ENCODE data around the gene ZNF503.

Gene ZNF503

DNA sequence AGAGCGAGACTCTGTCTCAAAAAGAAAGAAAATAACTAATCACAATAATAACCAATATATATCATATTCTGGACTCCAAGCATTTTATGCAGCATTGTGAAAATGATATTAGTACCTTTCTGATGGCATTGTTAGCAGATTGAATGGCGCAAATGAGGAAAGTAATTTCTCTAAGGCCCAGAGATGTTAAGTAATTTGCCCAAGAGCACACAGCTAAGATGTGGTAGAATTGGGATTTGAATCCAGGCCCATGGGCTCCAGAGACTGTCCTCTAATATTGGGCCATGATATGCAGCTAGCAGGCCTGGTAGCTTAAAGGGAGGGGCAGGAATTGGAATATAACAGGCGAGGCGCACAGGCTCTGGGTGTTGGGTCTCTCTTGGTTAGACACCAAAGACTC is 44.1 kb downstream of the ZNF503 start:
- H3K79me1 ChIP-seq (ENCODE audit: low read depth, low read length) = no peaks in the 10 kb centered on the region
- no peak overlapping the region for H3K9ac ChIP-seq (ENCODE audit: low read depth, low read length, poor library complexity)
- H3K18ac ChIP-seq (ENCODE audit: low read length) = no peak overlapping the region
- no peak overlapping the region for H3K27ac ChIP-seq (replicated peaks; ENCODE audit: low read length)
- peaks cover 0 to 13% of the 10 kb centered on the region in 2 donors for H3K4me1 ChIP-seq (ENCODE audit: control insufficient read depth in 2 of 2, insufficient read depth in 1 of 2, low read depth in 1 of 2, low read length in 2 of 2)
- no peaks in the 10 kb centered on the region for H3K27me3 ChIP-seq (ENCODE audit: control insufficient read depth in 3 of 3, insufficient read depth in 3 of 3, low read depth in 1 of 3, low read length in 3 of 3)
- no peaks in the 10 kb centered on the region for H3K36me3 ChIP-seq (replicated peaks in 1 of 2; ENCODE audit: control insufficient read depth in 2 of 2, insufficient read depth in 2 of 2, low read length in 2 of 2)
- no peak overlapping the region for H3K23ac ChIP-seq (ENCODE audit: low read depth, low read length, poor library complexity)
- H2BK12ac ChIP-seq (ENCODE audit: low read length) = no peak overlapping the region
- H2AFZ ChIP-seq (ENCODE audit: low read length) = no peak overlapping the region
- H3K4ac ChIP-seq (ENCODE audit: low read length) = no peak overlapping the region
- no peak overlapping the region for H2AK5ac ChIP-seq (ENCODE audit: low read depth, low read length)
- no peak overlapping the region for H2BK120ac ChIP-seq (ENCODE audit: low read depth, low read length)
- no peak overlapping the region for H3K14ac ChIP-seq (ENCODE audit: low read length)
- H4K91ac ChIP-seq (ENCODE audit: low read depth, low read length, poor library complexity) = no peak overlapping the region
- no peak overlapping the region for H2BK5ac ChIP-seq (ENCODE audit: low read length)
- no peak overlapping the region for H3K4me2 ChIP-seq (ENCODE audit: insufficient read depth, low read length, poor library complexity, severe bottlenecking)
- no peak overlapping the region for H4K8ac ChIP-seq (ENCODE audit: low read depth, low read length)
- H3K9me3 ChIP-seq (replicated peaks in 1 of 2; ENCODE audit: control insufficient read depth in 2 of 2, insufficient read depth in 1 of 2, low read depth in 1 of 2, low read length in 2 of 2) = peaks cover 0 to 2% of the 10 kb centered on the region in 2 donors
- no peak overlapping the region for H3K4me3 ChIP-seq (ENCODE audit: low read length in 2 of 2)
- no CpG with 5 or more reads among the region's 4 CpGs for WGBS, 2 donors (ENCODE audit: extremely low coverage in 2 of 2, insufficient read length in 2 of 2, insufficient replicate concordance in 1 of 2)
- no peak for DNase-seq (ENCODE audit: low spot score)
- no peak overlapping the region for H2BK15ac ChIP-seq (ENCODE audit: low read length)

GRCh38 chr10:75356484-75356883 is 45.1 kb downstream of the ZNF503 start:
- Histone ChIP-seq H3K27ac (replicated peaks; ENCODE audit: low read length) (no peak overlapping the region), H3K4me1 (ENCODE audit: control insufficient read depth in 2 of 2, insufficient read depth in 1 of 2, low read depth in 1 of 2, low read length in 2 of 2) (peaks cover 0 to 13% of the 10 kb centered on the region in 2 donors), H2BK5ac (ENCODE audit: low read length) (no peak overlapping the region), H2BK120ac (ENCODE audit: low read depth, low read length) (no peak overlapping the region), H3K23ac (ENCODE audit: low read depth, low read length, poor library complexity) (no peak overlapping the region), H2AFZ (ENCODE audit: low read length) (no peak overlapping the region), H3K9ac (ENCODE audit: low read depth, low read length, poor library complexity) (no peak overlapping the region), H2AK5ac (ENCODE audit: low read depth, low read length) (no peak overlapping the region), H3K4me3 (ENCODE audit: low read length in 2 of 2) (no peak overlapping the region), H3K9me3 (replicated peaks in 1 of 2; ENCODE audit: control insufficient read depth in 2 of 2, insufficient read depth in 1 of 2, low read depth in 1 of 2, low read length in 2 of 2) (peaks cover 0 to 2% of the 10 kb centered on the region in 2 donors), H3K36me3 (replicated peaks in 1 of 2; ENCODE audit: control insufficient read depth in 2 of 2, insufficient read depth in 2 of 2, low read length in 2 of 2) (no peaks in the 10 kb centered on the region), H2BK12ac (ENCODE audit: low read length) (no peak overlapping the region), H3K79me1 (ENCODE audit: low read depth, low read length) (no peaks in the 10 kb centered on the region), H3K27me3 (ENCODE audit: control insufficient read depth in 3 of 3, insufficient read depth in 3 of 3, low read depth in 1 of 3, low read length in 3 of 3) (no peaks in the 10 kb centered on the region), H3K4me2 (ENCODE audit: insufficient read depth, low read length, poor library complexity, severe bottlenecking) (no peak overlapping the region), H3K18ac (ENCODE audit: low read length) (no peak overlapping the region), H2BK15ac (ENCODE audit: low read length) (no peak overlapping the region), H3K4ac (ENCODE audit: low read length) (no peak overlapping the region), H3K14ac (ENCODE audit: low read length) (no peak overlapping the region), H4K91ac (ENCODE audit: low read depth, low read length, poor library complexity) (no peak overlapping the region), H4K8ac (ENCODE audit: low read depth, low read length) (no peak overlapping the region)
- no peak for DNase-seq (ENCODE audit: low spot score)
- WGBS, 2 donors (ENCODE audit: extremely low coverage in 2 of 2, insufficient read length in 2 of 2, insufficient replicate concordance in 1 of 2) = no CpG with 5 or more reads among the region's 6 CpGs

DNA sequence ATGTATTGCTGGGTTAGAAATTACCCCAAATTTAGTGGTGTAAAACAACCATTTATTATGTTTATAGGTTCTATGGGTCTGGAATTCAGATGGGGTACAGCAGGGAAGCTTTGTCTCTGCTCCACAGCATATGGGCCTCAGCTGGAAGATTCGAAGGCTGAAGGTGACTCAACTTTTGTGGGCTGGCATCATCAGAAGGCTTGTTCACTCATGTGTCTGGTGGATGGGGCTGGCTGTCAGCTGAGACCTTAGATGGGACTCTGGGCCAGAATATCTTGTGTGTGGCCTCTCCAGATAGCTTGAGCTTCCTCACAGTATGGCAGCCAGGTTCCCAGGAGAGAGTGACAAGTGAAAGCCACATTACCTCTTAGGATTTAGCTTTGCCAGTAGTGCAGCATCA is 45.9 kb downstream of the ZNF503 start:
- Histone ChIP-seq H3K36me3 (replicated peaks in 1 of 2; ENCODE audit: control insufficient read depth in 2 of 2, insufficient read depth in 2 of 2, low read length in 2 of 2) (no peaks in the 10 kb centered on the region), H2AK5ac (ENCODE audit: low read depth, low read length) (no peak overlapping the region), H3K4ac (ENCODE audit: low read length) (no peak overlapping the region), H4K8ac (ENCODE audit: low read depth, low read length) (no peak overlapping the region), H2BK120ac (ENCODE audit: low read depth, low read length) (no peak overlapping the region), H3K27ac (replicated peaks; ENCODE audit: low read length) (no peak overlapping the region), H2BK5ac (ENCODE audit: low read length) (no peak overlapping the region), H3K9ac (ENCODE audit: low read depth, low read length, poor library complexity) (peak overlapping the region; percentile 50), H3K4me3 (ENCODE audit: low read length in 2 of 2) (no peak overlapping the region), H4K91ac (ENCODE audit: low read depth, low read length, poor library complexity) (no peak overlapping the region), H2BK15ac (ENCODE audit: low read length) (no peak overlapping the region), H3K27me3 (ENCODE audit: control insufficient read depth in 3 of 3, insufficient read depth in 3 of 3, low read depth in 1 of 3, low read length in 3 of 3) (no peaks in the 10 kb centered on the region), H3K18ac (ENCODE audit: low read length) (no peak overlapping the region), H3K23ac (ENCODE audit: low read depth, low read length, poor library complexity) (no peak overlapping the region), H3K79me1 (ENCODE audit: low read depth, low read length) (no peaks in the 10 kb centered on the region), H3K9me3 (replicated peaks in 1 of 2; ENCODE audit: control insufficient read depth in 2 of 2, insufficient read depth in 1 of 2, low read depth in 1 of 2, low read length in 2 of 2) (peaks cover 0 to 2% of the 10 kb centered on the region in 2 donors), H3K4me1 (ENCODE audit: control insufficient read depth in 2 of 2, insufficient read depth in 1 of 2, low read depth in 1 of 2, low read length in 2 of 2) (peaks cover 0 to 13% of the 10 kb centered on the region in 2 donors), H2AFZ (ENCODE audit: low read length) (no peak overlapping the region), H3K14ac (ENCODE audit: low read length) (no peak overlapping the region), H3K4me2 (ENCODE audit: insufficient read depth, low read length, poor library complexity, severe bottlenecking) (no peak overlapping the region), H2BK12ac (ENCODE audit: low read length) (no peak overlapping the region)
- no peak for DNase-seq (ENCODE audit: low spot score)
- no CpG with 5 or more reads among the region's 1 CpG for WGBS, 2 donors (ENCODE audit: extremely low coverage in 2 of 2, insufficient read length in 2 of 2, insufficient replicate concordance in 1 of 2)

DNA sequence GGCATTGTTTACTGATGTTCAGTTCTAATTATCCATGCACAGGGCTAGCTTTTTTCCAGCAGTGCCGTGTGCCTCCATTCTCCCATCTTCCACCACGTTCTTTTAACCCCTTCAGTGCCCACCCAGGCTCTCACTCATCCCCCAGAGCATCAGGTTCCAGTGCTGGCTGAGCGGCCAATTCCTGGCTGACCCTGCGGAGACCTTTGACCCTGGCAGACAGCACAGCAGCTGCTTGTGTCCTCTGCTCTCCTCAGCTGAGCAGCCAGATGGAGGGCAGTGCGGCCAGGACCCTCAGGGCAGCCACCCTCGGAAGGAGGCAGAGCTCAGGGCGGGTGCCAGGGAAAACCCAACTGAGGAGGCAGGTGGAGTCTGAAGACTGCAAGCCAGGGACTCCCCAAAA is 48.4 kb downstream of the ZNF503 start:
- peaks cover 0 to 9% of the 10 kb centered on the region in 2 donors for H3K4me1 ChIP-seq (ENCODE audit: control insufficient read depth in 2 of 2, insufficient read depth in 1 of 2, low read depth in 1 of 2, low read length in 2 of 2)
- no CpG with 5 or more reads among the region's 7 CpGs for WGBS, 2 donors (ENCODE audit: extremely low coverage in 2 of 2, insufficient read length in 2 of 2, insufficient replicate concordance in 1 of 2)
- peak overlapping the region; percentile 26 for H2AK5ac ChIP-seq (ENCODE audit: low read depth, low read length)
- no peak overlapping the region for H4K91ac ChIP-seq (ENCODE audit: low read depth, low read length, poor library complexity)
- H3K18ac ChIP-seq (ENCODE audit: low read length) = peak overlapping the region; percentile 29
- H3K27ac ChIP-seq (replicated peaks; ENCODE audit: low read length) = no peak overlapping the region
- no peaks in the 10 kb centered on the region for H3K79me1 ChIP-seq (ENCODE audit: low read depth, low read length)
- H3K4ac ChIP-seq (ENCODE audit: low read length) = no peak overlapping the region
- H3K14ac ChIP-seq (ENCODE audit: low read length) = no peak overlapping the region
- peaks cover 0 to 2% of the 10 kb centered on the region in 2 donors for H3K9me3 ChIP-seq (replicated peaks in 1 of 2; ENCODE audit: control insufficient read depth in 2 of 2, insufficient read depth in 1 of 2, low read depth in 1 of 2, low read length in 2 of 2)
- no peak overlapping the region for H3K23ac ChIP-seq (ENCODE audit: low read depth, low read length, poor library complexity)
- DNase-seq (ENCODE audit: low spot score) = no peak
- no peaks in the 10 kb centered on the region for H3K36me3 ChIP-seq (replicated peaks in 1 of 2; ENCODE audit: control insufficient read depth in 2 of 2, insufficient read depth in 2 of 2, low read length in 2 of 2)
- no peak overlapping the region for H3K4me3 ChIP-seq (ENCODE audit: low read length in 2 of 2)
- H2BK12ac ChIP-seq (ENCODE audit: low read length) = no peak overlapping the region
- H2BK120ac ChIP-seq (ENCODE audit: low read depth, low read length) = no peak overlapping the region
- H2AFZ ChIP-seq (ENCODE audit: low read length) = no peak overlapping the region
- no peak overlapping the region for H3K9ac ChIP-seq (ENCODE audit: low read depth, low read length, poor library complexity)
- H3K4me2 ChIP-seq (ENCODE audit: insufficient read depth, low read length, poor library complexity, severe bottlenecking) = no peak overlapping the region
- H2BK5ac ChIP-seq (ENCODE audit: low read length) = no peak overlapping the region
- H4K8ac ChIP-seq (ENCODE audit: low read depth, low read length) = no peak overlapping the region
- no peak overlapping the region for H2BK15ac ChIP-seq (ENCODE audit: low read length)
- H3K27me3 ChIP-seq (ENCODE audit: control insufficient read depth in 3 of 3, insufficient read depth in 3 of 3, low read depth in 1 of 3, low read length in 3 of 3) = no peaks in the 10 kb centered on the region
